ENCODE measurements around the gene EVA1A.

GRCh38 chr2:75570024-75570947 is 9.5 kb upstream of the EVA1A start:
- TF ChIP-seq POLR2A (IDR thresholded peaks at IDR 0.05; ENCODE audit: low read depth, low read length): no peak
- no peak for TF ChIP-seq POLR2AphosphoS5 (IDR thresholded peaks at IDR 0.05; ENCODE audit: low read depth, low read length)
- no peak for TF ChIP-seq TAF1 (IDR thresholded peaks at IDR 0.05; ENCODE audit: borderline replicate concordance, low read depth, low read length)

Data from GM12892 (cell line).